ENCODE measurements around the gene C12orf42.

Gene C12orf42

GRCh38 chr12:103333676-103334075 is 162.1 kb downstream of the C12orf42 start:
- no peak for DNase-seq (ENCODE audit: low read depth)

- no peak for DNase-seq (ENCODE audit: low read depth)
Observed at GRCh38 chr12:103331643-103332042, 164.1 kb downstream of the C12orf42 start.

- no peak for DNase-seq (ENCODE audit: low read depth)
Observed at GRCh38 chr12:103330672-103331071, 165.1 kb downstream of the C12orf42 start.

GRCh38 chr12:103327676-103328075 is 168.1 kb downstream of the C12orf42 start:
- DNase-seq (ENCODE audit: low read depth) = no peak

- no peak for DNase-seq (ENCODE audit: low read depth)
Observed at GRCh38 chr12:103326190-103326589, 169.6 kb downstream of the C12orf42 start.

- DNase-seq (ENCODE audit: low read depth) = no peak
Observed at GRCh38 chr12:103318566-103318965, 177.2 kb downstream of the C12orf42 start.

- no peak for DNase-seq (ENCODE audit: low read depth)
Observed at GRCh38 chr12:103317220-103317619, 178.5 kb downstream of the C12orf42 start.

- DNase-seq (ENCODE audit: low read depth) = no peak
Observed at GRCh38 chr12:103314786-103315185, 181.0 kb downstream of the C12orf42 start.

- no peak for DNase-seq (ENCODE audit: low read depth)
Observed at GRCh38 chr12:103313894-103314293, 181.9 kb downstream of the C12orf42 start.

- no peak for DNase-seq (ENCODE audit: low read depth)
Observed at GRCh38 chr12:103312742-103313354, 182.9 kb downstream of the C12orf42 start.

GRCh38 chr12:103310546-103311270 is 185.1 kb downstream of the C12orf42 start:
- no peak for DNase-seq (ENCODE audit: low read depth)

- DNase-seq (ENCODE audit: low read depth) = no peak
Observed at GRCh38 chr12:103308396-103308795, 187.4 kb downstream of the C12orf42 start.

- no peak for DNase-seq (ENCODE audit: low read depth)
Observed at GRCh38 chr12:103303484-103303883, 192.3 kb downstream of the C12orf42 start.

GRCh38 chr12:103301642-103302591 is 193.9 kb downstream of the C12orf42 start:
- DNase-seq (ENCODE audit: low read depth) = no peak

GRCh38 chr12:103288016-103288415 is 207.8 kb downstream of the C12orf42 start:
- DNase-seq (ENCODE audit: low read depth) = no peak

- no peak for DNase-seq (ENCODE audit: low read depth)
Observed at GRCh38 chr12:103282124-103282523, 213.6 kb downstream of the C12orf42 start.

- DNase-seq (ENCODE audit: low read depth) = no peak
Observed at GRCh38 chr12:103279444-103279843, 216.3 kb downstream of the C12orf42 start.

GRCh38 chr12:103278329-103278728 is 217.4 kb downstream of the C12orf42 start:
- DNase-seq (ENCODE audit: low read depth) = no peak

GRCh38 chr12:103273645-103274044 is 222.1 kb downstream of the C12orf42 start:
- DNase-seq (ENCODE audit: low read depth) = no peak

GRCh38 chr12:103272949-103273348 is 222.8 kb downstream of the C12orf42 start:
- no peak for DNase-seq (ENCODE audit: low read depth)

GRCh38 chr12:103269946-103270345 is 225.8 kb downstream of the C12orf42 start:
- no peak for DNase-seq (ENCODE audit: low read depth)

GRCh38 chr12:103268831-103269514 is 226.8 kb downstream of the C12orf42 start:
- DNase-seq (ENCODE audit: low read depth) = no peak
